H1 (cell line): Measurements from ENCODE around the gene UGT2B7. TPM values are rescaled to one million over a fixed set of nuclear protein-coding genes. Genes with fewer than 3 reads are reported as not detected.

Experiments used
- CTCF ChIA-PET: fragments of 300-600 bp; sonication (Branson Sonifier 250); formaldehyde crosslinking; loops from one replicate; lab custom pipeline; 2021; ENCODE audit not compliant: partially characterized antibody; lab: Charles Lee
- POLR2A ChIA-PET: fragments of 300-600 bp; sonication (Branson Sonifier 250); formaldehyde crosslinking; loops from one replicate; lab custom pipeline; 2021; ENCODE audit warnings: inconsistent platforms; ENCODE audit not compliant: partially characterized antibody; lab: Charles Lee
- DNase-seq, 2 experiments: peaks; one replicate each; pipeline versions ENCODE4 v3.0.0 to v3.0.0-alpha.2; 2010 to 2022; ENCODE audit warnings: low spot score in 2 of 2, low read depth in 1 of 2, mixed read lengths in 1 of 2
- FAIRE-seq: peaks from 2 replicates; lab custom pipeline; 2011; peaks lifted over from hg19 to GRCh38; lab: Jason Lieb, UNC
- H2AFZ ChIP-seq: 2 replicates; pipeline ENCODE4 v1.8.1; 2012; ENCODE audit warnings: low read length, inconsistent platforms
- H2AK5ac ChIP-seq: 2 replicates; pipeline ENCODE4 v1.6.1; 2013; ENCODE audit warnings: low read depth, low read length
- H2BK120ac ChIP-seq: replicated peaks from 2 replicates; pipeline ENCODE3; 2013; ENCODE audit warnings: low read depth, low read length, inconsistent platforms
- H2BK12ac ChIP-seq: 2 replicates; pipeline ENCODE4 v1.6.1; 2013; ENCODE audit warnings: low read depth, low read length
- H2BK15ac ChIP-seq: 2 replicates; pipeline ENCODE4 v1.6.1; 2013; ENCODE audit warnings: low read length
- H2BK20ac ChIP-seq: 2 replicates; pipeline ENCODE4 v1.6.1; 2013; ENCODE audit warnings: low read length
- H2BK5ac ChIP-seq: 2 replicates; pipeline ENCODE4 v1.6.1; 2013; ENCODE audit warnings: low read depth, low read length
- H3K14ac ChIP-seq: 2 replicates; pipeline ENCODE4 v1.6.1; 2013; ENCODE audit warnings: inconsistent platforms; ENCODE audit not compliant: insufficient read length
- H3K18ac ChIP-seq: 2 replicates; pipeline ENCODE4 v1.6.1; 2013; ENCODE audit warnings: low read length; ENCODE audit errors: extremely low read depth
- H3K23ac ChIP-seq: 2 replicates; pipeline ENCODE4 v1.6.1; 2013; ENCODE audit warnings: inconsistent platforms; ENCODE audit not compliant: insufficient read length
- H3K23me2 ChIP-seq: 2 replicates; pipeline ENCODE4 v1.6.1; 2013; ENCODE audit warnings: low read depth, low read length
- H3K27ac ChIP-seq: 2 replicates; pipeline ENCODE4 v1.6.1; 2011; ENCODE audit warnings: low read depth, low read length, inconsistent platforms
- H3K27me3 ChIP-seq, 4 experiments: replicated peaks in 1 of 4; 1 replicate in 1 of 4; 2 replicates in 3 of 4; pipeline versions ENCODE4 v1.6.1 to v1.8.1; 2011 to 2013; ENCODE audit warnings: low read length in 3 of 4, mild to moderate bottlenecking in 3 of 4, inconsistent platforms in 2 of 4, mixed read lengths in 2 of 4, moderate library complexity in 1 of 4; ENCODE audit not compliant: control insufficient read depth in 3 of 4, insufficient read depth in 3 of 4; ENCODE audit errors: extremely low read depth in 1 of 4
- H3K36me3 ChIP-seq, 4 experiments: 2 replicates each; pipeline versions ENCODE4 v1.6.1 to v1.8.1; 2011 to 2013; ENCODE audit warnings: mild to moderate bottlenecking in 4 of 4, low read length in 3 of 4, moderate library complexity in 2 of 4, control low read depth in 1 of 4, inconsistent platforms in 1 of 4; ENCODE audit not compliant: insufficient read depth in 4 of 4, control insufficient read depth in 2 of 4
- H3K4ac ChIP-seq: replicated peaks from 2 replicates; pipeline ENCODE3; 2013; ENCODE audit warnings: low read length, low read depth, mixed read lengths, inconsistent platforms; ENCODE audit not compliant: insufficient read length
- H3K4me1 ChIP-seq, 4 experiments: replicated peaks in 1 of 4; 1 replicate in 1 of 4; 2 replicates in 3 of 4; pipeline versions ENCODE4 v1.6.1 to v1.8.1; 2011 to 2013; ENCODE audit warnings: low read length in 3 of 4, inconsistent platforms in 2 of 4, mixed read lengths in 1 of 4; ENCODE audit not compliant: insufficient read depth in 4 of 4, control insufficient read depth in 3 of 4
- H3K4me2 ChIP-seq, 2 experiments: 2 replicates each; pipeline versions ENCODE4 v1.6.1 to v1.8.1; 2011 to 2013; ENCODE audit warnings: low read depth in 2 of 2, low read length in 2 of 2, control low read depth in 1 of 2, inconsistent platforms in 1 of 2, mild to moderate bottlenecking in 1 of 2; ENCODE audit not compliant: insufficient read depth in 1 of 2
- H3K4me3 ChIP-seq, 4 experiments: fragments of 200-600, 300-600 bp in 1 of 4; sonication (generic), shearing (Covaris generic), sonication (Bioruptor Twin) in 1 of 4; 2 replicates each; pipeline versions ENCODE4 v1.5.1 to v1.8.1; 2011 to 2016; ENCODE audit warnings: low read length in 4 of 4, low read depth in 3 of 4, control low read depth in 2 of 4, inconsistent platforms in 2 of 4, mild to moderate bottlenecking in 2 of 4, mixed read lengths in 1 of 4, moderate library complexity in 1 of 4; ENCODE audit not compliant: insufficient read depth in 2 of 4; ENCODE audit errors: extremely low read depth in 1 of 4
- H3K56ac ChIP-seq: replicated peaks from 2 replicates; pipeline ENCODE3; 2013; ENCODE audit warnings: low read depth, mild to moderate bottlenecking, mixed read lengths, low read length, inconsistent platforms; ENCODE audit not compliant: insufficient read length
- H3K79me1 ChIP-seq: 2 replicates; pipeline ENCODE4 v1.6.1; 2013; ENCODE audit warnings: low read depth, low read length, control low read depth
- H3K79me2 ChIP-seq, 2 experiments: 2 replicates each; pipeline versions ENCODE4 v1.6.1 to v1.8.1; 2012 to 2013; ENCODE audit warnings: low read length in 2 of 2, mild to moderate bottlenecking in 2 of 2, inconsistent platforms in 1 of 2; ENCODE audit not compliant: insufficient read depth in 2 of 2, control insufficient read depth in 1 of 2
- H3K9ac ChIP-seq, 4 experiments: replicated peaks in 1 of 4; 1 replicate in 1 of 4; 2 replicates in 3 of 4; pipeline versions ENCODE4 v1.6.1 to v1.8.1; 2011 to 2013; ENCODE audit warnings: low read depth in 3 of 4, low read length in 3 of 4, control low read depth in 2 of 4, mild to moderate bottlenecking in 2 of 4, moderate library complexity in 2 of 4, inconsistent platforms in 1 of 4; ENCODE audit errors: extremely low read depth in 1 of 4
- H3K9me3 ChIP-seq, 2 experiments: 2 replicates each; pipeline versions ENCODE4 v1.6.1 to v1.8.1; 2012 to 2013; ENCODE audit warnings: mild to moderate bottlenecking in 2 of 2, moderate library complexity in 2 of 2, control low read depth in 1 of 2, inconsistent platforms in 1 of 2, low read depth in 1 of 2, low read length in 1 of 2, mixed read lengths in 1 of 2; ENCODE audit not compliant: insufficient read depth in 2 of 2
- H4K20me1 ChIP-seq, 2 experiments: replicated peaks in 1 of 2; 2 replicates each; pipeline versions ENCODE3 to v1.8.1; 2011 to 2013; ENCODE audit warnings: inconsistent platforms in 2 of 2, low read length in 2 of 2, mild to moderate bottlenecking in 1 of 2; ENCODE audit not compliant: insufficient read depth in 2 of 2, control insufficient read depth in 1 of 2
- H4K5ac ChIP-seq: 2 replicates; pipeline ENCODE4 v1.6.1; 2013; ENCODE audit warnings: low read length, low read depth, mixed read lengths, inconsistent platforms; ENCODE audit not compliant: insufficient read length
- H4K8ac ChIP-seq: 2 replicates; pipeline ENCODE4 v1.8.0; 2013; ENCODE audit warnings: mild to moderate bottlenecking, moderate library complexity, low read length, inconsistent platforms; ENCODE audit not compliant: insufficient read depth; ENCODE audit errors: extremely low read depth
- H4K91ac ChIP-seq: replicated peaks from 2 replicates; pipeline ENCODE3; 2013; ENCODE audit warnings: low read length, mixed read lengths, inconsistent platforms; ENCODE audit not compliant: insufficient read length
- ASH2L ChIP-seq: fragments of 200-600, 300-600 bp; sonication (generic); IDR thresholded peaks from one replicate; pipeline ENCODE4 v1.7.1; 2017; ENCODE audit warnings: low read length
- JUND ChIP-seq: IDR thresholded peaks from 2 replicates; pipeline ENCODE4 v1.6.1; 2011; ENCODE audit warnings: mild to moderate bottlenecking, improper control_type of control experiment, low read length
- KDM1A ChIP-seq: fragments of 200-600, 300-600 bp; sonication (generic); IDR thresholded peaks from 2 replicates; pipeline ENCODE4 v1.7.1; 2016; ENCODE audit warnings: mild to moderate bottlenecking, low read length, borderline replicate concordance
- NANOG ChIP-seq: IDR thresholded peaks from 2 replicates; pipeline ENCODE4 v1.6.1; 2011; ENCODE audit warnings: low read length, low read depth, mild to moderate bottlenecking, inconsistent platforms; ENCODE audit not compliant: insufficient read depth, poor library complexity, severe bottlenecking
- RNF2 ChIP-seq: fragments of 200-900, 300-1000 bp; sonication (generic); IDR thresholded peaks from 2 replicates; pipeline ENCODE4 v1.7.1; 2016; ENCODE audit warnings: borderline replicate concordance, low read depth, mild to moderate bottlenecking, antibody characterized with exemption, low read length; ENCODE audit not compliant: poor library complexity, severe bottlenecking; ENCODE audit errors: missing control alignments
- WGBS, 2 experiments: shearing (Covaris generic) in 1 of 2; methylation state at CpG; one replicate each; pipeline versions ENCODE4 v1.1.6 to v1.1.7; 2013 to 2015; ENCODE audit warnings: low lambda C conversion rate in 2 of 2, mixed read lengths in 2 of 2, inconsistent platforms in 1 of 2, low coverage in 1 of 2, missing lambda C conversion rate in 1 of 2; ENCODE audit not compliant: insufficient replicate concordance in 2 of 2, insufficient coverage in 1 of 2, insufficient read length in 1 of 2; ENCODE audit errors: extremely low coverage in 1 of 2, missing lambda C conversion rate in 1 of 2; 5-methylcytosine and 5-hydroxymethylcytosine counted together
- polyA plus RNA-seq, 7 experiments: library from polyadenylated mRNA; depleted of rRNA in 3 of 7; stranded (reverse) in 5 of 7; unstranded in 2 of 7; fragments of >200 nt in 5 of 7; fragments of 200-250 nt in 2 of 7; gene quantifications; 1 replicate in 5 of 7; 2 replicates in 1 of 7; 4 replicates in 1 of 7; pipeline versions ENCODE4 v1.2.1 to v1.2.3, GENCODE V29; 2011 to 2013; ENCODE audit warnings: missing spikeins in 2 of 7, mixed read lengths in 2 of 7
- total RNA-seq: library from RNA; stranded (reverse); fragmentation: NEBNext Ultra II Directional; extraction: Animal tissue kit (Norgen Biotek cat#: 25700); gene quantifications from 2 replicates; pipeline ENCODE4 v1.2.1, GENCODE V29; 2021

UGT2B7 gene
- total and polyA plus RNA-seq, 2 of the 8 experiments (the other 6 are each of a cell fraction or from before 2014, with no cell fraction given), result not detected

GRCh38 chr4:69098470-69098869, 2.2 kb downstream of the UGT2B7 start:
- DNase-seq, result no peak
- H3K9ac ChIP-seq, result no peak overlapping the region
- H3K4me2 ChIP-seq, result no peak overlapping the region
- no peaks in the 10 kb centered on the region for H3K79me2 ChIP-seq
- no peak overlapping the region for H3K27ac ChIP-seq
- no peak overlapping the region for H3K4ac ChIP-seq
- H4K8ac ChIP-seq, result no peak overlapping the region
- no peak overlapping the region for H3K4me3 ChIP-seq
- no peaks in the 10 kb centered on the region for H3K27me3 ChIP-seq
- no peak for FAIRE-seq
- no peaks in the 10 kb centered on the region for H3K23me2 ChIP-seq
- H2BK20ac ChIP-seq, result no peak overlapping the region
- H2BK5ac ChIP-seq, result no peak overlapping the region
- H2AK5ac ChIP-seq, result no peak overlapping the region
- no peak overlapping the region for H2BK12ac ChIP-seq
- H2BK120ac ChIP-seq, result no peak overlapping the region
- no peak overlapping the region for H2AFZ ChIP-seq
- no peak overlapping the region for H2BK15ac ChIP-seq
- no peak overlapping the region for H3K56ac ChIP-seq
- H4K20me1 ChIP-seq, result no peaks in the 10 kb centered on the region
- H3K18ac ChIP-seq, result no peak overlapping the region
- H3K79me1 ChIP-seq, result no peaks in the 10 kb centered on the region
- no peaks in the 10 kb centered on the region for H3K9me3 ChIP-seq
- no peak overlapping the region for H4K5ac ChIP-seq
- no peak overlapping the region for H3K23ac ChIP-seq
- no peak overlapping the region for H4K91ac ChIP-seq
- CTCF ChIA-PET, result no interaction called here
- no peaks in the 10 kb centered on the region for H3K4me1 ChIP-seq
- no peaks in the 10 kb centered on the region for H3K36me3 ChIP-seq
- H3K14ac ChIP-seq, result no peak overlapping the region
- WGBS, 2 experiments, result 93% methylated on average over 4 of the region's 4 CpGs; no CpG with 5 or more reads in 1 of the 2 experiments
- POLR2A ChIA-PET, result no interaction called here
- TF ChIP-seq NANOG (no peak), JUND (no peak), ASH2L (no peak), RNF2 (no peak), KDM1A (no peak)
